ENCODE results near the gene ZNF213.
A peak's percentile ranks its signal among the peaks of the same experiment; 100 is the strongest.

The ZNF213 gene

GRCh38 chr16:3118204-3118790 lies 16.5 kb upstream of the ZNF213 start:
- no peaks in the 10 kb centered on the region for H3K9me3 Mint-ChIP-seq
- no peak overlapping the region for H3K27ac Mint-ChIP-seq
- no peak for DNase-seq (ENCODE audit: low spot score in 2 of 2)
- no peak overlapping the region for H3K4me3 Mint-ChIP-seq
- peaks cover 1% of the 10 kb centered on the region for H3K4me1 Mint-ChIP-seq
- ATAC-seq = no peak
- peaks cover 10% of the 10 kb centered on the region for H3K36me3 Mint-ChIP-seq

- H3K4me3 Mint-ChIP-seq = no peak overlapping the region
- peaks cover 10% of the 10 kb centered on the region for H3K36me3 Mint-ChIP-seq
- peaks cover 7% of the 10 kb centered on the region for H3K4me1 Mint-ChIP-seq
- no peak overlapping the region for H3K27ac Mint-ChIP-seq
- H3K9me3 Mint-ChIP-seq = no peaks in the 10 kb centered on the region
- DNase-seq (ENCODE audit: low spot score in 2 of 2) = no peak
- no peak for ATAC-seq
Observed at GRCh38 chr16:3118846-3119245, 16.0 kb upstream of the ZNF213 start.

GRCh38 chr16:3119286-3119685 lies 15.5 kb upstream of the ZNF213 start:
- Mint-ChIP-seq H3K9me3 (no peaks in the 10 kb centered on the region), H3K4me3 (no peak overlapping the region), H3K4me1 (peaks cover 7% of the 10 kb centered on the region), H3K27ac (no peak overlapping the region), H3K36me3 (peaks cover 10% of the 10 kb centered on the region)
- ATAC-seq = no peak
- DNase-seq (ENCODE audit: low spot score in 2 of 2) = no peak

- peaks cover 7% of the 10 kb centered on the region for H3K4me1 Mint-ChIP-seq
- no peaks in the 10 kb centered on the region for H3K9me3 Mint-ChIP-seq
- ATAC-seq = no peak
- DNase-seq (ENCODE audit: low spot score in 2 of 2) = no peak
- H3K4me3 Mint-ChIP-seq = no peak overlapping the region
- H3K36me3 Mint-ChIP-seq = peaks cover 10% of the 10 kb centered on the region
- H3K27ac Mint-ChIP-seq = no peak overlapping the region
Observed at GRCh38 chr16:3119701-3120408, 15.0 kb upstream of the ZNF213 start.

- no peak for DNase-seq (ENCODE audit: low spot score in 2 of 2)
- H3K27ac Mint-ChIP-seq = no peak overlapping the region
- H3K4me3 Mint-ChIP-seq = no peak overlapping the region
- H3K4me1 Mint-ChIP-seq = peaks cover 11% of the 10 kb centered on the region
- H3K9me3 Mint-ChIP-seq = no peaks in the 10 kb centered on the region
- H3K36me3 Mint-ChIP-seq = peaks cover 6% of the 10 kb centered on the region
- ATAC-seq = no peak
Observed at GRCh38 chr16:3120435-3120834, 14.4 kb upstream of the ZNF213 start.

GRCh38 chr16:3121851-3122467 lies 12.9 kb upstream of the ZNF213 start:
- no peak overlapping the region for H3K27ac Mint-ChIP-seq
- no peak for DNase-seq (ENCODE audit: low spot score in 2 of 2)
- H3K4me1 Mint-ChIP-seq = peaks cover 20% of the 10 kb centered on the region
- H3K9me3 Mint-ChIP-seq = no peaks in the 10 kb centered on the region
- no peak overlapping the region for H3K4me3 Mint-ChIP-seq
- peaks cover 5% of the 10 kb centered on the region for H3K36me3 Mint-ChIP-seq
- ATAC-seq = no peak

GRCh38 chr16:3122926-3123570 lies 11.8 kb upstream of the ZNF213 start:
- H3K9me3 Mint-ChIP-seq = no peaks in the 10 kb centered on the region
- no peak for DNase-seq (ENCODE audit: low spot score in 2 of 2)
- no peak for ATAC-seq
- peak overlapping the region; percentile 93 for H3K4me3 Mint-ChIP-seq
- H3K27ac Mint-ChIP-seq = peak overlapping the region; percentile 89
- peaks cover 26% of the 10 kb centered on the region for H3K4me1 Mint-ChIP-seq
- H3K36me3 Mint-ChIP-seq = peaks cover 5% of the 10 kb centered on the region

- ATAC-seq (peak; percentile 91), DNase-seq (ENCODE audit: low spot score in 2 of 2) (peak; percentile 91 to 98)
- peaks cover 38% of the 10 kb centered on the region for H3K4me1 Mint-ChIP-seq
- H3K9me3 Mint-ChIP-seq = no peaks in the 10 kb centered on the region
- H3K27ac Mint-ChIP-seq = peak overlapping the region; percentile 89
- peaks cover 13% of the 10 kb centered on the region for H3K36me3 Mint-ChIP-seq
- peak overlapping the region; percentile 93 for H3K4me3 Mint-ChIP-seq
Observed at GRCh38 chr16:3123986-3124886, 10.6 kb upstream of the ZNF213 start.

GRCh38 chr16:3127745-3128144 lies 7.1 kb upstream of the ZNF213 start:
- peaks cover 47% of the 10 kb centered on the region for H3K4me1 Mint-ChIP-seq
- peak overlapping the region; percentile 83 for H3K4me3 Mint-ChIP-seq
- H3K9me3 Mint-ChIP-seq = no peaks in the 10 kb centered on the region
- peaks cover 43% of the 10 kb centered on the region for H3K36me3 Mint-ChIP-seq
- H3K27ac Mint-ChIP-seq = no peak overlapping the region
- no peak for DNase-seq (ENCODE audit: low spot score in 2 of 2)
- no peak for ATAC-seq

- Mint-ChIP-seq H3K27ac (peak overlapping the region; percentile 91), H3K4me1 (peaks cover 46% of the 10 kb centered on the region), H3K4me3 (peak overlapping the region; percentile 83), H3K9me3 (no peaks in the 10 kb centered on the region), H3K36me3 (peaks cover 51% of the 10 kb centered on the region)
- DNase-seq (ENCODE audit: low spot score in 2 of 2) (peak; percentile 75 to 88), ATAC-seq (peak; percentile 80)
Observed at GRCh38 chr16:3129137-3130131, 5.4 kb upstream of the ZNF213 start.

- peaks cover 44% of the 10 kb centered on the region for H3K4me1 Mint-ChIP-seq
- peak in 1 of 2 donors; percentile 68 for DNase-seq (ENCODE audit: low spot score in 2 of 2)
- H3K27ac Mint-ChIP-seq = no peak overlapping the region
- no peaks in the 10 kb centered on the region for H3K9me3 Mint-ChIP-seq
- no peak for ATAC-seq
- peaks cover 57% of the 10 kb centered on the region for H3K36me3 Mint-ChIP-seq
- H3K4me3 Mint-ChIP-seq = no peak overlapping the region
Observed at GRCh38 chr16:3131755-3132377, 3.0 kb upstream of the ZNF213 start.

GRCh38 chr16:3133844-3134243 lies 985 bp upstream of the ZNF213 start:
- Mint-ChIP-seq H3K9me3 (no peaks in the 10 kb centered on the region), H3K4me1 (peaks cover 37% of the 10 kb centered on the region), H3K4me3 (peak overlapping the region; percentile 95), H3K27ac (peak overlapping the region; percentile 94), H3K36me3 (peaks cover 55% of the 10 kb centered on the region)
- DNase-seq (ENCODE audit: low spot score in 2 of 2) (no peak), ATAC-seq (no peak)

- Mint-ChIP-seq H3K27ac (peak overlapping the region; percentile 94), H3K9me3 (no peaks in the 10 kb centered on the region), H3K4me1 (peaks cover 24% of the 10 kb centered on the region), H3K4me3 (peak overlapping the region; percentile 95), H3K36me3 (peaks cover 54% of the 10 kb centered on the region)
- peak; percentile 69 for ATAC-seq
- DNase-seq (ENCODE audit: low spot score in 2 of 2) = no peak
Observed at GRCh38 chr16:3135126-3135715, 392 bp downstream of the ZNF213 start.

All from stimulated activated effector memory CD8-positive, alpha-beta T cell treated with anti-CD3 and anti-CD28 coated beads, Interleukin-12 subunit alpha, Interleukin-12 subunit beta, amount 100 ng/mL, for 72 hours (primary cell).